HG03457 (cell line): ENCODE results near the gene KLHL35.
"Not testable (repeated sequence)": the region's sequence is repeated elsewhere in the genome, so short reads cannot be mapped to it uniquely, and the experiment has no call there.

Experiments
- ATAC-seq: cut with Tn5 transposase; IDR thresholded peaks from one replicate; pipeline ENCODE4 v1.9.1; 2021; ENCODE audit warnings: moderate number of reproducible peaks; ENCODE audit not compliant: unreplicated experiment

The KLHL35 gene

DNA sequence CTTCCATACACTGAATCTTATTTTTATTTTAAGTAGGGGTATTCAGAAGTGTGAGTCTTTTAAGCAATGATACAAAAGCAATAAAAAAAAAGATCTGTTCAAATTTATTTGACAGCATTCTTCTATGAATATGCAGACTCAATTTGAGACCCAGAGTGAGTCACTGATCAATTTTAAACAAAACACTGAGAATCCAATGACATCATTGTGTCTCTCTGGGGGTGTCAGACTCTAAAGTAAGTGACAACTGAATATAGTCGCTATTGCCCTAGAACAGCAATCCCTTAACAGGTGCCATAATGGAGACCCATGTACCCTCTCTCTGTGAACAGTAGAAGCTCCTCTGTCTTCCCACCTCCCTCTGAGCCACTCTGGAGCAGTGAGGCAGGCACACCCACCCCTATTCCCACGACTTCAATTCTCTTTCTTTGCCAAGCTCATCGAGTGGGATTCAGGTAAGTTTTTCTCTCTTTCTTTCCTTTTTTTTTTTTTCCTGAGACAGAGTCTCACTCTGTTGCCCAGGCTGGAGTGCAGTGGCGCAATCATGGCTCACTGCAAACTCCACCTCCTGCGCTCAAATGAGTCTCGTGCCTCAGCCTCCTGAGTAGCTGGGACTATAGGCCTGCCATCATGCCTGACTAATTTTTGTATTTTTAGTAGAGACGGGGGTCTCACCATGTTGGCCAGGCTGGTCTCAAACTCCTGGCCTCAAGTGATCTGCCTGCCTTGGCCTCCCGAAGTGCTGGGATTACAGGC lies 38.7 kb downstream of the KLHL35 start:
- ATAC-seq = no peak

DNA sequence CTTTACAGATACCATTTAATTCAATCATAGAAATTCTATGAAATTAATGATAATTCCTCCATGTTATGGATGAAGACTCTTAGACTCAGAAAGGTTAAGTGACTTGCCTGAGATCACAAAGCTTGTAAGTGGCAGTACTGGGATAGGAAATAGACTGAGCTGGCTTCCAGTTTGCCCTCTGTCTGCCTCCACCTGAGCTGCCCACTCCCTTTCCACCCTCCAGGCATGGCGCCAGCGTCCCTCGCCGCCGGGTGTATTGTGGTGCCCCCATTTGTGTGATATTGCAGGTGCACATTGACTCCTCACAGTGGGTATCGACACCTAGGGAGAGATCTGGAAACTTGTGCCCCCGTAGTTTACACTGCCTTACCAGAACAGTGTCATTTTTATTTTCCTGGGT lies 43.1 kb downstream of the KLHL35 start:
- no peak for ATAC-seq

DNA sequence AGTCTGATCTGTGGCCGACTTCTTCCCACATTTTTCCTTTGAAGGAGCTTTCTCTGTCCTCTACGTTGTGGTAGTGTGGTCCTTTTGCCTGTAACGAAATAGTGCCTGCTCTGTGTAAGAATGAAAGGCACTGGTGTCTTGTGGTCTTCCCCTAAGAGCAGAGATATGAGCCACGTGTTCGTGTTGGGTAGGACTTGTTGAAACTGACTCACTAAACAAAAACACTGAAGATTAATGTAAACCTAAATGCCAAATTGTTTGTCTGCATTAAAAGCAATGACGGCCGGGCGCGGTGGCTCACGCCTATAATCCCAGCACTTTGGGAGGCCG lies 43.8 kb downstream of the KLHL35 start:
- ATAC-seq = no peak

DNA sequence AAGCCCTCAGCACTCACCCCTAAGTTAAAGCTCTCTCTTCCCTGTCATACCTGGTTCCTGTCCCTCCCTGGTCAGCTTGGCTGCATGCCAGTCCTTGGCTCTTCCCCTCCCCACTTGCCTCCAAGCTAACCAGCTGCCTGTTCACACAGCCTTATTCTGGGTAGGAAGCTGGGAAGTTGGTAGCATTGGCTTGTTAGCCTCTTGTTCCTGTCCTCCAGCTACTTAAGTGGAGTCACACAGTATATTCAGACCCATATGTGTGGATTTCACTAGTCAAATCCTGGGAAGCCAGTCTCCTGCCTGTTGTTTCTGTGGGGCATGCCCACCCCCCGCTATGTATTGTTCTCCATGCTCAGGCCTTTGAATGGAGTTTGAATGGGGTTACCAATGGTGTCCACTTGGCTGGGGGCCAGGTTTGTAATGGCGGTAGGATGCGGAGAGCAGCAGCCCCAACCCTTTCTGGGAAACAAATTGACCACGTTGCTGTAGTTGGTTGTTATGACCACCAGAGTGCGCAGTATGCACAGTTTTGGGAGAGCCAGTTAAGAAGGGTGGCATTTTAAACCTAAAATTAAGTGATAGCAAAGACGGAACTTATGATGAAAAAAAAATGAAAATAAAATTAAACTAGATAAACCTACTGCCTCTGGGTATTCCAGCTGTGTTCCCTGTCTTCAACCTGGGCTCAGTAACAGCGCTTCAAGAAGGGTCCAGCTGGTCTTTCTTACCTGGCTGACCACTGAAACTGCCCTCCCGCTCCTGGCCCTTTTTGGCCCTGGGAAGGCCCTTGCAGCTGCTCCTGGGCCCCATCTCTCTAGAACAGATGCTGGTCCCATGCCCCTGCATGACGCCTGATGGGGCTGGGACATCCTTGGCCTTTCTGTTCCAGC lies 44.4 kb downstream of the KLHL35 start:
- ATAC-seq = no peak

DNA sequence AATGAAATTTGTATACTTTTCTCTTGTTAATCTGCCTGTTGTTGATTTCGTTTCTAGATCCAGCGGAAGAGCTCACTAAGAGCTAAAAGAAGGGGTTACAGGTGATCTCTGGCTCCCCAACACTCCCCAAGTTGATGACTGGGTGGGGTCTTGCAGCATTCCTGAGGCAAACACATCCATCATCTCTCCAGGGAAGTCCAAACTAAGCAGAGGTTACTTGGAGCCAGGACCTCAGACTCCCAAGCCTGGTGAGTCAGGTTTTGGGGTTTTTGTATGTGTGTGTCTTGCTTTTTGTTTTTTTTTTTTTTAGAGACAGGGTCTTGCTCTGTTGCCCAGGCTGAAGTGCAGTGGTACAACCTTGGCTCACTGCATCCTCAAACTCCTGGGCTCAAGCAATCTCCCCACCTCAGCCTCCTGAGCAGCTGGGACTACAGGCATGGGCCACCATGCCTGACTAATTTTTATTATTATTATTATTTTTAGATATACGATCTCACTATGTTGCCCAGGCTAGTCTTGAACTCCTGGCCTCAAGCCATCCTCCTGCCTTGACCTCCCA lies 45.2 kb downstream of the KLHL35 start:
- no peak for ATAC-seq

DNA sequence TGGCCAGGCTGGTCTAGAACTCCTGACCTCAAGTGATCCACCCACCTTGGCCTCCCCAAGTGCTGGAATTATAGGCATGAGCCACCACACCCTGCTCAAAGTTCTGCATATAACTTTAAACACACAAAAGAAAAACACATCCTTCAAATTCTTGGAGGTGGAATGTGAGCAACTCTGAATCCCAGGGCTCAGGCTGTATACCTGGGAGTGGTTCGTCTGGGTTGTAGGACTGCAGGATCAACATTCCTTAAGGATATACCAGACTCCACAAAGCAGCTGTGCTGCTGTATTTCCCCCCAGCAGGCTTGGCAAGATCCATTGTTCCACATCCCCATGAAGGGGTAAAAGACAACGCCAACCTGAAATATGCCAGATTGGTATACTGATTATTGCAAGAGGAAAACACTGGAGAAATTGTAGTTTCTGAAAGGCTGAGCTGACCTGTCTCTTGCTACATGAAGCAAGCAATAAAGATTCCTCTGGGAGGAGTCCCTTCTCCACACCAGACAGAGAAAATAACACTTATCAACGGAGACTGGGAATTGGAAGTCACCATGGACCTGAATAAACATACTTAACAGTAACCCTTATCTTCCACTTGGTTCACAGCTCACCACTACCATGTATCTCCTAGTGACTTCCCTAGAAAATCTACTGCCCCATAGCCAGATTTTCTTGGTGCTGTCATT lies 45.9 kb downstream of the KLHL35 start:
- ATAC-seq = no peak

DNA sequence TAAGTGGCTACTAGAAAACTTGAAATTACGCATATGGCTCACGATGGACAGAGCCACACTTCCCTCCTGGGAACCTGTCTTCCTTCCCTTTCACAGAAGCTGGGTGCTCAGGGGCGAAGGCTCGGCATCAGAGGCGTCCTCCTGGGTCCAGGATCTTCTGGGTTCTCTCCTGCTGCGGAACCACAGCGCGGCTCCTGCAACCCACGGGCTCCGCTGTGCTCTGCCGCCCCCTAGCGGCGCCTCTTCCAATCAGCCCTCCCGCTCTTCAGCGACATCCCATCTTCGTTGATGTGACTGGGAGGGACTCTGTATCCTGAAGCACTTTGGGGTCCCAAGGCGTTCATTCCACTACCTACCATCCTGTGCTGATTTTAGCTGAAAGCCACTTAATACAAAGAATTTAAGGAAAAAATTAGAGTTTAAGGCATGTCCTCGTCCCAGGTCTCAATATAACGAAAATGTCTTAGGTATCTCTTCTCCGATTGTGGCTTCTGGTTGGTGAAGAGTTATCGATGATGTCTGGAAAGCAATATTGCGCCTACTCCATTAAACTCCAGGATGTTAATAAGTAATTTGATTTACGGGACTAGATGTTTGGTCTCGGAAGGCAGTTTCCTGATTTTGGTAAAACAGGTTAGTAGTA lies 48.4 kb downstream of the KLHL35 start:
- no peak for ATAC-seq

DNA sequence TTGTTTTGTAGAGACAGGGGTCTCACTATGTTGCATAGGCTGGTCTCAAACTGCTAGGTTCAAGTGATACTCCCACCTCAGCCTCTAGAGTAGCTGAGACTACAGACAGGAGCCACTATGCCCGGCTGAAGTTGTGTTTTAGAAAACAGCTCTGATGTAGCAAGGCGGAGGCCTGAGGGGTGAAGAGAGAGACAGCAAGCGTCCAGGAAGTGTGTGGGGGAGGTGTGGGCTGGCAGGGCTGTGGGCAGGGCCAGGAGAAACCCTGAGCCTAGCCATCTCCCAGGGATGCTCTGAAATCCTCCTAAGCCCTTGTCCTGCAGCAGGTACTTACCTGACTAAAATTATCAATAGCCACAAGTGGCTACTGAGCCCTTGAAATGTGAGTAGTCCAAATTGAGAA lies 49.8 kb downstream of the KLHL35 start:
- ATAC-seq = no peak

DNA sequence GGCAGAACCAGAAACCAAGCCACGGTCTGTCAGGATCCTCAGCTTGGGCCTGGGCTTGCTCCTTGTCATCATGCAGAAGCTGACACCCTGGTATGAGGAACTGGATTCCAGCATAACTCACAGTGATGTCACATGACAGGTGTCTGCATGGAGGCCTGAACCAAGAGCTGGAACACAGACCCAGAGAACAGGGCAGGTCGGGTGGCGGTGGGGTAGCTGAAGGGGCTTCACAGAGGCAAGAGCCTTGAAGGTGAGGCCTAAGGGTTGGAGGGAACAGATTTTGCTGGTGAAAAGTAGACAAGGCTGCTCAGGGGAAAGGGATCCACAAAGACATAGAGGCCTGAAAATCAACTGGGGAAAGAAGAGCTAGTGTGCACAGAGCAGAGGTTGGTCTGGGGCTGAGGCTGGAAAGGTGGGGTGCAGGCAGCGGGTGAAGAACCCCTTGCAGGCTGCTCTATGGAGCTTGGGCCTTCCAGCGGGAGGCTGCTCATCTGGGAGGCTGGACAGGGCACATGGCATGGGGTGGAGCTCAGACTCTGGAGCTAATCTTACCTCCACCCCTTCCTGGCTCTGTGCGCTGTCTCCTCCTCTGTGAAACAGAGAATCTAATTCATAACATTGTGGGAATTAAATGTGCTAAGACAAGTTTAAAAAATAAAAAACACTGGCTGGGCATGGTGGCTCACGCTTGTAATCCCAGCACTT lies 52.1 kb downstream of the KLHL35 start:
- no peak for ATAC-seq

DNA sequence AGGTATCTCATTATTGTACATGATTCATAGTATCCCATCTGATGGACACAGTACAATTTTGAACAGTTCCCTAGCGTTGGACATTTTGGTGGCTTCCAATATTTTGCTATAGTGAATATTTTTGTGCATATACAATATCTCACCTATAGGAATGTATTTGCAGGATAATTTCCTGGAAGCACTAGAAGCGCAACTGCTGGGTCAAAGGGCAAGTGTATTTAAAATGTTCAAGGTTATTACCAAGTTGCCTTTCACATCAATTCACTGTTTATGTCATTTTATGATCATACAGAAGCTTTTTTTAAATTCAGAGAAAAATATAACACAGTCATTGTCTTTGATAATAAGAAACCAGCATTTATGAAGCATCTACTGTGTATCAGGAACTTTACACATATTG lies 52.8 kb downstream of the KLHL35 start:
- no peak for ATAC-seq

DNA sequence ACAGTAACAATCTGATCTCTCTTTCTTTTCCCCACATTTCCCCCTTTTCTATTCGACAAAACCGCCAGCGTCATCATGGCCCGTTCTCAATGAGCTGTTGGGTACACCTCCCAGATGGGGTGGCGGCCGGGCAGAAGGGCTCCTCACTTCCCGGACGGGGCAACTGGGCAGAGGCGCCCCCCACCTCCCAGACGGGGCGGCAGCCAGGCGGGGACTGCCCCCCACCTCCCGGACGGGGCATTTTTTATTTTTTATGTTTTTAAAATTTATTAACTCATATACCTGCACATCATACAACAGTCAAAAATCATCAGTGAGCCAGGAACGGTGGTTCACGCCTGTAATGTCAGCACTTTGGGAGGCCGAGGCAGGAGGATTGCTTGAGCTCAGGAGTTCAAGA lies 54.2 kb downstream of the KLHL35 start:
- ATAC-seq = not testable (repeated sequence)

DNA sequence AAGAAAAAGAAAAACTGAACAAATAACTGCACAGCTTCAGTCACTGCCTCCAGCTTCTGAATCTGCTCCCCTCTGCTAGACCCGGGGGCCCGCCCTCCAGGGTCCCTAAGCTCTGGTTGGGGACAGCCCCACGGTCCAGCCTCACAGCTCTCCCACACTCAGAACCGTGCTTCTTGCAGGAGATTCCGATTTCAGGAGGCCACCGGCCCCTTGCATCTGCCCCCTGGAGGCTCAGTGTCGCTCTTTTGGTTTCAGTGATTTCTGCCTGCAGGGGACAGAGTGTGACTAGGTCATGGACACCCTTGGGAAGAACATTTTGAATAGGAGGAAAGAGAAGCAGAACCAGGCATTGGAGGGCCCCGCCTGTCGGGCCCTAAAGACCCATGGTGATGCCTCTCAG lies 56.8 kb downstream of the KLHL35 start:
- ATAC-seq = no peak

DNA sequence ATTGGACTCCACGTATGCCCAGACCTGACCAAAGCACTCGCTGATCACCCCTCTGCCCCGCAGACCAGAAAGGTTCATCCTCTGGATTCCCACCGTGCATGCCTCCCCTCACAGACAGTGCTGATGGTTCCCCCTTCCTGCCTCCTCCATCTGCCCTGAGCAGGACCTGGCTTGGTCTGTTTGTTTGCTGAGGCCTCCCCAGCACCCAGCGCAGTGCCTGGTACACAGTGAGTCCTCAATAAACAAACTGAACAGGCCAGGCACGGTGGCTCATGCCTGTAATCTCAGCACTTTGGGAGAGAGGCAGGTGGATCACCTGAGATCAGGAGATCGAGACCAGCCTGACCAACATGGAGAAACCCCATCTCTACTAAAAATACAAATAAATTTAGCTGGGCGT lies 57.4 kb downstream of the KLHL35 start:
- ATAC-seq = no peak

DNA sequence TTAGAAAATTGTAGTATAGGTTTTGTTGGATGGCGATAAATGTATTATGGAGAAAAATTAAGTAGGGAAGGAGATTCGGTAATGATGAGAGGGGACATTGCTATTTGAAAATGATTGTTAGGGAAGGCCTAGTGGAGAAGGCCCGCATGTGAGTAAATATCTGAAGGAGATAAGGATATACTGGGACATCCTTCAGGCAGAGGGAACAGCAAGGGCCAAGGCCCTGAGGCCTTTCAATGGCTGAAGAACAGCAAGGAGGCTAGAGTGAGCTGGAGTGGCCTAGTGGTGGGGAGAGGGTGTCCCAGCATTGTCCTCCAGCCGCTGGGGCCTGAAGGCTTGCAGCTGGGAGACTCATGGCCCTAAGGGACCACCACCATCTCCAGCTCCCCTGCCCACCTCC lies 58.4 kb downstream of the KLHL35 start:
- no peak for ATAC-seq

DNA sequence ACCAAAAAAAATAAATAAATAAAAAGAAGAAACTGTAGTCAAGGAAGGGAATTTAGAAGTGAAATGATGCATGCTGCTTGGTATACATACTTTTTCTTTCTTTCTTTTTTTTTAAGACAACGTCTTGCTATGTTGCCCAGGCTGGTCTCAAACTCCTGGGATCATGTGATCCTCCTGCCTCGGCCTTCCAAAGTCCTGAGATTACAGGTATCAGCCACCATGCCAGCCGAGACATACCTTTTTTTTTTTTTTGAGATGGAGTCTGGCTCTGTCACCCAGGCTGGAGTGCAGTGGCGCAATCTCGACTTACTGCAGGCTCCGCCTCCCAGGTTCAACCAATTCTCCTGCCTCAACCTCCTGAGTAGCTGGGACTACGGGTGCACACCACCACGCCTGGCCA lies 59.8 kb downstream of the KLHL35 start:
- no peak for ATAC-seq
